ENCODE results near the gene ZNF638.

DNA sequence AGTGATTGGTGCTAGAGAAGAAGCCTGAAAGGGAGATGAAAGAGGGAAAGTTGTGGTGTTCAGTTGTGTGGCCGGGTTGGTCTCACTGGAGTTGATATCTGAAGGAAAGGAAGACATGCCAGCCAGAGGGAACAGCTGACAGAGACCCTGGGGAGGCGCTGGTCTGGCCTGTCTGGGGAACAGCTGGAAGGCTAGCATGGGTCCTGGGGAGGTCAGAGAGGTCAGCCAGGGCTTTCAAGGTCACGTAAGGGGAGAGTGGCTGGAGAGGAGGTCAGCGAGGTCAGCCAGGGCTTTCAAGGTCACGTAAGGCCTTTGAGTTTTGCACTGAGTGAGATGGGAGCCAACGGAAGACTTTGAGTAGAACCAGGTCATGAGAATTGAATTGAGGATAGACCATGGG, 132.8 kb downstream of the ZNF638 start:
- TF ChIP-seq, protein P1, sequence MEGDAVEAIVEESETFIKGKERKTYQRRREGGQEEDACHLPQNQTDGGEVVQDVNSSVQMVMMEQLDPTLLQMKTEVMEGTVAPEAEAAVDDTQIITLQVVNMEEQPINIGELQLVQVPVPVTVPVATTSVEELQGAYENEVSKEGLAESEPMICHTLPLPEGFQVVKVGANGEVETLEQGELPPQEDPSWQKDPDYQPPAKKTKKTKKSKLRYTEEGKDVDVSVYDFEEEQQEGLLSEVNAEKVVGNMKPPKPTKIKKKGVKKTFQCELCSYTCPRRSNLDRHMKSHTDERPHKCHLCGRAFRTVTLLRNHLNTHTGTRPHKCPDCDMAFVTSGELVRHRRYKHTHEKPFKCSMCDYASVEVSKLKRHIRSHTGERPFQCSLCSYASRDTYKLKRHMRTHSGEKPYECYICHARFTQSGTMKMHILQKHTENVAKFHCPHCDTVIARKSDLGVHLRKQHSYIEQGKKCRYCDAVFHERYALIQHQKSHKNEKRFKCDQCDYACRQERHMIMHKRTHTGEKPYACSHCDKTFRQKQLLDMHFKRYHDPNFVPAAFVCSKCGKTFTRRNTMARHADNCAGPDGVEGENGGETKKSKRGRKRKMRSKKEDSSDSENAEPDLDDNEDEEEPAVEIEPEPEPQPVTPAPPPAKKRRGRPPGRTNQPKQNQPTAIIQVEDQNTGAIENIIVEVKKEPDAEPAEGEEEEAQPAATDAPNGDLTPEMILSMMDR (IDR thresholded peaks at IDR 0.05; ENCODE audit: low read length), result no peak
- no peak for TF ChIP-seq EZH2 (IDR thresholded peaks at IDR 0.05; ENCODE audit: borderline replicate concordance, low read length)

Measured in OCI-LY1 (cell line).